Large intestine (tissue), 3 donors: ENCODE measurements around the gene LMO3. TPM values are rescaled to one million over a fixed set of nuclear protein-coding genes. Genes with fewer than 3 reads are reported as not detected.

ENCODE experiments used
- DNase-seq, 2 donors: peaks; one replicate each; pipeline versions ENCODE4 v3.0.0 to v3.0.0-alpha.2; 2013
- H3K27ac ChIP-seq: one replicate; pipeline ENCODE4 v1.5.1; 2013; ENCODE audit warnings: low read length
- H3K27me3 ChIP-seq: 2 replicates; pipeline ENCODE4 v1.6.1; 2013; ENCODE audit warnings: low read length; ENCODE audit not compliant: control insufficient read depth, insufficient read depth
- H3K36me3 ChIP-seq: 2 replicates; pipeline ENCODE4 v1.6.1; 2013; ENCODE audit warnings: low read length; ENCODE audit not compliant: control insufficient read depth, insufficient read depth
- H3K4me1 ChIP-seq: one replicate; pipeline ENCODE4 v1.6.1; 2013; ENCODE audit warnings: low read length; ENCODE audit not compliant: control insufficient read depth, insufficient read depth
- H3K4me3 ChIP-seq: one replicate; pipeline ENCODE4 v1.5.1; 2013; ENCODE audit warnings: low read length
- H3K9me3 ChIP-seq: one replicate; pipeline ENCODE4 v1.6.1; 2013; ENCODE audit warnings: mild to moderate bottlenecking, low read depth, low read length, moderate library complexity; ENCODE audit not compliant: control insufficient read depth
- WGBS: methylation state at CpG from one replicate; pipeline ENCODE4 v1.1.5; 2013; ENCODE audit warnings: low lambda C conversion rate; ENCODE audit not compliant: insufficient coverage; 5-methylcytosine and 5-hydroxymethylcytosine counted together
- polyA plus RNA-seq: library from polyadenylated mRNA; unstranded; fragments of 120-200 nt; gene quantifications from one replicate; pipeline ENCODE4 v1.2.1, GENCODE V29; 2013

Gene LMO3
- polyA plus RNA-seq, 1 donor = 1.8 TPM

DNA sequence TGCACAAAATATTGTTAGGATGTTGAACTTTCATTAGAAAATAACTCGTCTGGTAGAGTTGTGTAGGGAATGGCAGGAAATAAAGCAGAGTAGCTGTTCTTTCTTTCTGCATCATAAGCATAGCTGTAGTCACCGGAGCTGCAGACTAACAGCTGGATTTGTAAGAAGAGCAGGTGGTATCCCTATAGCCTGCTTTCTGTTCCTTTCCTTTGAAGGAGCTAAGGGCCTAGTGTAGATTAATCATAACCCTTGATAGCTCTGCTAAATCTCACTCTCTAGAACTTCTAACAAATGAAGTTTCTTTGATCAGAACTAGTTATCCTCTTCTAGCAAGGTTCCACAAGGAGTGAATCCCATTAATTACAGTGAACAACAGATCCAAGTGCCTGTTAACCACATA, 3.5 kb downstream of the LMO3 start:
- no CpG with 5 or more reads among the region's 2 CpGs for WGBS
- H3K4me1 ChIP-seq = peaks cover 3% of the 10 kb centered on the region
- DNase-seq = no peak
- H3K27ac ChIP-seq = no peak overlapping the region
- no peak overlapping the region for H3K4me3 ChIP-seq
- H3K36me3 ChIP-seq = no peaks in the 10 kb centered on the region
- peaks cover 36% of the 10 kb centered on the region for H3K27me3 ChIP-seq
- no peaks in the 10 kb centered on the region for H3K9me3 ChIP-seq

DNA sequence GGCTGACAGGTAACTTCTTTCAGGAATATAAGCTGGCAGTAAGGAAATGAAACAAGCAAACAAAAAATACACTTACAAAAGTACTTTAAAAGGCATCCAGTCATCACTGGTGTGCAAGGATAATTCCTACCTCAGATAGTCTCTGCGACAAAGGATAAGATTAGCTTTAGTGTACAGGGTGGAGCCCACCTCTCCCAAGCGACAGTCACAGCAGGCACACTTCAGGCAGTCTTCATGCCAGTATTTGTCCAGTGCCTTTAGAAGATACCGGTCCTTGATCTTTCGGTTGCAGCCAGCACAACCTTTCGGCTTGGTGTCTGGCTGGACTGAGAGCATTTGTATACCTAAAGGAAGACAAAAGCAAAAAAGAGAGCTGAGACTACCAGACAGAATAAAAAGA, 5.4 kb downstream of the LMO3 start:
- no peaks in the 10 kb centered on the region for H3K36me3 ChIP-seq
- no peak for DNase-seq
- 30% methylated on average over 2 of the region's 5 CpGs for WGBS
- no peaks in the 10 kb centered on the region for H3K4me1 ChIP-seq
- no peak overlapping the region for H3K27ac ChIP-seq
- H3K27me3 ChIP-seq = peaks cover 18% of the 10 kb centered on the region
- no peak overlapping the region for H3K4me3 ChIP-seq
- H3K9me3 ChIP-seq = no peaks in the 10 kb centered on the region

DNA sequence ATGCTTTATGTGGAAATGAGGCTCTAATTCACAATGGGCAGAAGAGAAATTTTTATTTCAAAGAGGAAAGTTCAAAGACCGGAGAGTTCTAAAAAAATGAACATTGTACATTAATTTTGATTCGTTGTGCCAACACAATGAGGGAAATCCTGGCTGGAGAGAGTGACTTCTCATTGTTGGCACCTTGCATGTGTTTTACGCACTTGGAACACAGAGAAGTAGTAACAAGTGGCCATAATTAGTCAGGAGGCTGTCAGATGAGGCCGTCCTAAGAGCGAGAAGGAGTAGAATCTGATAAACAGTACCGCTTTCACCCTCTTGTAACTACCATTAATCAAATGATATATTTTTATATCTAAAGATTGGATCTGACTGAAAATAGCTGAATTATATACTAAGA, 6.9 kb downstream of the LMO3 start:
- no peak overlapping the region for H3K27ac ChIP-seq
- H3K9me3 ChIP-seq = no peaks in the 10 kb centered on the region
- peaks cover 4% of the 10 kb centered on the region for H3K27me3 ChIP-seq
- no peaks in the 10 kb centered on the region for H3K4me1 ChIP-seq
- no peak overlapping the region for H3K4me3 ChIP-seq
- no peak for DNase-seq
- no peaks in the 10 kb centered on the region for H3K36me3 ChIP-seq
- WGBS = 94% methylated on average over 3 of the region's 6 CpGs

DNA sequence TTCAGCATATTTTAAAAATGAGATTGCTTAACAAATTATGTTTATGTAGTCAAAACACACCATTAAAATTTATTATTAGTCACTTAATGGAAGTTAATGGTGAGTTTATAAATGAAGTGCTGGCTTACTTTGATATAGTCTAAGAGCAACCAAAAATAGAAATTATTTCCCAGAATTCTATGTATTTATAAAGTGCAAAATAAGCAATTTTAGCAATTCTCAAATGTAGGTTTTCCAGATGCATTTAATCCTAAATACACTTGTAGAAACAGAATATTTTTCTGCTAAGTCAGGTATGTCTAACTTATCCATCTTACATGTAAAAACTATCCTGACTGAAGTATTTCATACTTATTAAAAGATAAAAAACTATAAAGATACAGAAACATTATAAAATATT, 11.2 kb downstream of the LMO3 start:
- Histone ChIP-seq H3K27ac (no peak overlapping the region), H3K27me3 (no peaks in the 10 kb centered on the region), H3K4me1 (no peaks in the 10 kb centered on the region), H3K9me3 (no peaks in the 10 kb centered on the region), H3K36me3 (no peaks in the 10 kb centered on the region), H3K4me3 (no peak overlapping the region)
- no peak for DNase-seq

DNA sequence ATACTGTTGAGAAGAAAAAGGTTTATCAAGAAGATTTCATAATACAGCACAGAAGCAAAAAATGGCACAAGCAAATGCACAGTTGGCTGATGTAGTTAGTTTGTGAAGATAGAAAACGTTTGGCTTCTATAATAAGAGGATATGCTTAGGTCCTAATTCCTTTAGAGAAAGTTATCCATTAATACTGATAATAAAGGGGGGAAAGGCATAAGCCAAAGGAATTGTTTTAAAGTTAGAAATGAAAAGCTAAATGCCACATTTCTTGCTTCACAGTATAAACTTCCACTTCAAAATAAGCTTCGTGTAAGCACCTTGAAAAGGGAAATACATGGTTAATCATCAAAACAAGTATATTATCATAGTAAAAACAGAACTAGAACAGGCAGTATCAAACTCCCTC, 12.4 kb downstream of the LMO3 start:
- Histone ChIP-seq H3K27me3 (no peaks in the 10 kb centered on the region), H3K4me1 (no peaks in the 10 kb centered on the region), H3K36me3 (no peaks in the 10 kb centered on the region), H3K4me3 (no peak overlapping the region), H3K27ac (no peak overlapping the region), H3K9me3 (no peaks in the 10 kb centered on the region)
- DNase-seq = no peak
- 80% methylated on average over 1 of the region's 2 CpGs for WGBS

DNA sequence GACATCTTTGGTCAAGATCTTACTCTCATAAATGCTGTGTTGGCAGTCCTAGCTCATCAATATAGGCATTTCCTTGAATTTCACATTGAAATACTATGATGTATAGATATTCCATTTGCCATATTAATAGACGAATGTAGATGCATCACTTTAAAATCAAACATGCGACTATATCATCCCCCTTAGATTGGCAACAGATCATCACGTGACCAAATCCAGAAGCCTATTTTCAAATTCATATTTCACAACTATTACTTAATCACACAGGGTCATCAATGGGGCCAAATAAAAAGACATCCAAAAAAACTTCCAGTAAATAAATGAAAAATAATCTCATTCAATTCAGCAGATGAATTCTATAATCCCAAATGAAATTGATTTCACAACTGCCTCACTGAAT, 15.3 kb downstream of the LMO3 start:
- Histone ChIP-seq H3K9me3 (no peaks in the 10 kb centered on the region), H3K4me1 (no peaks in the 10 kb centered on the region), H3K27ac (no peak overlapping the region), H3K36me3 (no peaks in the 10 kb centered on the region), H3K27me3 (no peaks in the 10 kb centered on the region), H3K4me3 (no peak overlapping the region)
- WGBS = no CpG with 5 or more reads among the region's 3 CpGs
- DNase-seq = no peak

DNA sequence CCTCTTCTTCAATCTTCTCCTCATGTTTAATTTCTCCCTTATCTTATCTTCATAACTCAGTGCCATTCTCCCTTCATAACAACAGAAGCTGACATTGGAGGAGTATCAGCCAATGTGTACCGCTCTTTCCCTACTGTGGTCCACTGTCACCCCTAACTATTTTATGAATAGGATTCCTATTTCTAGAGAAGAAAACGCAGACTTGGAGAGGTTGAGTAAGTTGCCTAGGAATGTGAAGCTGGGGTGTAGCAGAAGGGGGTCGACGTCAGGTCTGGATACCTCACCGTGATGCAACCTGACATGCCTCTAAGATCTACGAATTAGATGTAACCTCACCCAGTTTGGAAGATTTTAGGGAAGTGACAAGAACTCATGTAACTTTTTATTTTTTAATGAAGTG, 17.1 kb downstream of the LMO3 start:
- Histone ChIP-seq H3K4me3 (no peak overlapping the region), H3K9me3 (no peaks in the 10 kb centered on the region), H3K27me3 (no peaks in the 10 kb centered on the region), H3K27ac (no peak overlapping the region), H3K4me1 (no peaks in the 10 kb centered on the region), H3K36me3 (no peaks in the 10 kb centered on the region)
- 100% methylated on average over 1 of the region's 6 CpGs for WGBS
- no peak for DNase-seq

DNA sequence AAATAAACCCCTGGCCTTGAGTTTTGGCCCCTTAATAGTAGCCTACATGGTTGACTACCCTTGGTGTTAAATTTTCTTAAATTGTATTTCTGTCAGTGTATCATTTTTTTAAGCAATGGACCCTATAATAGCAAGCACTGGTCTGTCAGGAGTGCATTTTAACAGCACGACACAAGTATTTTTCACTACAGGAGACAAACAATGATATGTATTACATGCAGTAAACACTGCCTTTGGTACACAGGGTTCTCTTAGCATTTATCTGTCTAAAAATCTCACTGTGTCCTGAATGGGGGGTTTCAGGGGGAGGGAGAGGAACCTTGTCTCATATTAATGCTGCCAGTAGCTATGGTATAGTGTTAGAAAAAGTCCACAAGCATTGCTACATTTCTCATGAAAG, 18.4 kb downstream of the LMO3 start:
- Histone ChIP-seq H3K27ac (no peak overlapping the region), H3K4me3 (no peak overlapping the region), H3K9me3 (no peaks in the 10 kb centered on the region), H3K36me3 (no peaks in the 10 kb centered on the region), H3K4me1 (no peaks in the 10 kb centered on the region), H3K27me3 (no peaks in the 10 kb centered on the region)
- DNase-seq = no peak
- WGBS = no CpG with 5 or more reads among the region's 1 CpG

DNA sequence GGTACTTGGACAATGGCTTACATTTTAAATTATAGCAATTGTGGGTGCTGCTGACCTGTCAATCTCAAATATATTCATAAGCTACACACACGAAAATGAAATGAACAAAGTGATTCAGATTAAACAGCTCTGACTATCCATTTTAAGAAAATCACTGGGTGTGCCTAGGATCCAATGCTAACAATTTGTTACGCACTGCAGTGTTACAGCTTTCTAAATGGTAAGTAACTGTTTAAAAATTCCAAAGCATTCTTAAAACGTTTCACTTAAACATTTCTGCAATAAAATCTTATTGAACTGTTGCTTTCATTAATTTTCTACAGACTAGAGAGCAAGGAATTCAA, 18.9 kb downstream of the LMO3 start:
- no peaks in the 10 kb centered on the region for H3K9me3 ChIP-seq
- H3K27me3 ChIP-seq = no peaks in the 10 kb centered on the region
- 46% methylated on average over 2 of the region's 3 CpGs for WGBS
- no peak overlapping the region for H3K27ac ChIP-seq
- no peaks in the 10 kb centered on the region for H3K4me1 ChIP-seq
- DNase-seq = no peak
- no peak overlapping the region for H3K4me3 ChIP-seq
- no peaks in the 10 kb centered on the region for H3K36me3 ChIP-seq

DNA sequence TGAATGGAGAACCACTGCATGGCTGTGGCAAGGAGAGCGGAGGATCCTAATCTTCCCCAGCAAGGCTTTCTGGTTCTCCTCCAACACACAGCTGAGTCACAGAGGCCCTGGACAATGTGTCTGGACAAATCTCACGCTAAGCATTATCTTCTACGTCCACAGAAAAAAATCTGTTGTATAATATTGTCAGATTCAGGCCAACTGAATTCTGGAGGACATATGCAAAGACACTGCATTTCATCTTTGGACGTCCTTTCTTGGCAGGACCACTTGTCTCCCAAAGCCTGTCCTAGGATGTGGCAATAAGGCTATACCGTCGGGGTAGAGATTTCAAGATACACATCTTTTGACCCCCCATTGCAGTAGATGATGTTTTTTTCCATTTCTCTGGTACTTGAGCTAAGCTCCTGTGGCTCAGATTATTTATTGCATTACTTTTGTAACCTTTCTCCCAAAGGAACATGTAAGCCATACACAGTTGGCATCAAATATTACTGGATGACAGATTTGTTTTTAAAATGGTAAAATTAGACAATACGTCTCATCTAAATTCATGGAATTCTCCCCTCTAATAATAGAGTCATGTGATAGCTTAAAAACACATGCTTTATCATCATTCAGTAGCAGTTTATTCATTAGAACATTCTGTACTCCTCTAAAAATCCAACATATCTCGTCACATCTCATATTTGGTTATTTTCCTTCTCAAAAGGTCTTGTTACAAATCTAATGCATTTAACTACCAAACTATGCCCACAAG, 19.4 kb downstream of the LMO3 start:
- no peak overlapping the region for H3K4me3 ChIP-seq
- DNase-seq = no peak
- WGBS = 91% methylated on average over 2 of the region's 8 CpGs
- no peaks in the 10 kb centered on the region for H3K27me3 ChIP-seq
- no peaks in the 10 kb centered on the region for H3K9me3 ChIP-seq
- no peaks in the 10 kb centered on the region for H3K36me3 ChIP-seq
- H3K4me1 ChIP-seq = no peaks in the 10 kb centered on the region
- no peak overlapping the region for H3K27ac ChIP-seq

DNA sequence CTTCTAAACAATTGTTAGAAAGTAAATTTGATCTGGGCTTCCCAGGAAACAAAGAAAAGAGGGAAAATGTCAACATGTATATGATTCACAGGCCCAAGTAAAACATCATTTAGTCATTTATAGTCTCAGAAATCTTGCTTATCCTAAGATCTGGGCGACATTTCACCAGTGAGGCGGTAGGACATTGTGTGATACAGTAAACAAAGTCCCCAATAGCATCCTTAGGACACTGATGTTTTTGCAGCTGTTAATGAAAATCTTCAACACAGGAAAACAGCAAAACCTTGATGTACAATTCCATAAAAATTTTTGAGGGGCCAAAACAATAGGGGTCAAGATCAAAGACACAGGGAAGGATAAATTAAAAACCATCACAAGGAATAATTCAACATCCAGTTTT, 20.2 kb downstream of the LMO3 start:
- Histone ChIP-seq H3K4me3 (no peak overlapping the region), H3K4me1 (no peaks in the 10 kb centered on the region), H3K36me3 (no peaks in the 10 kb centered on the region), H3K27me3 (no peaks in the 10 kb centered on the region), H3K9me3 (no peaks in the 10 kb centered on the region), H3K27ac (no peak overlapping the region)
- no peak for DNase-seq
- WGBS = 100% methylated on average over 2 of the region's 2 CpGs
